RWPE1 (cell line): ENCODE measurements around the gene ACOX3.

Source experiments
- CTCF ChIA-PET: fragments of 350-600 bp; sonication (Branson Sonifier 250); formaldehyde crosslinking; extraction: SDS; loops from one replicate; lab custom pipeline; 2021; lab: Yijun Ruan, JAX
- POLR2A ChIA-PET: fragments of 400-600 bp; formaldehyde crosslinking; extraction: SDS; loops from one replicate; lab custom pipeline; 2020; ENCODE audit warnings: antibody characterized with exemption; ENCODE audit not compliant: low non-redundant PET; lab: Yijun Ruan, JAX
- DNase-seq: peaks from one replicate; pipeline ENCODE4 v3.0.0; 2012; ENCODE audit warnings: low spot score
- H3K27ac ChIP-seq: fragments of 450-650 bp; 2 replicates; pipeline ENCODE4 v1.5.1; 2017
- CTCF ChIP-seq: fragments of 450-650 bp; conservative IDR thresholded peaks from 2 replicates; pipeline ENCODE4 v1.5.1; 2017; ENCODE audit warnings: low read depth, mild to moderate bottlenecking

Gene ACOX3

GRCh38 chr4:8384397-8385060 lies 56.0 kb downstream of the ACOX3 start:
- TF ChIP-seq CTCF: no peak
- no peak overlapping the region for H3K27ac ChIP-seq
- CTCF ChIA-PET: no interaction called here
- POLR2A ChIA-PET: no interaction called here
- no peak for DNase-seq

DNA sequence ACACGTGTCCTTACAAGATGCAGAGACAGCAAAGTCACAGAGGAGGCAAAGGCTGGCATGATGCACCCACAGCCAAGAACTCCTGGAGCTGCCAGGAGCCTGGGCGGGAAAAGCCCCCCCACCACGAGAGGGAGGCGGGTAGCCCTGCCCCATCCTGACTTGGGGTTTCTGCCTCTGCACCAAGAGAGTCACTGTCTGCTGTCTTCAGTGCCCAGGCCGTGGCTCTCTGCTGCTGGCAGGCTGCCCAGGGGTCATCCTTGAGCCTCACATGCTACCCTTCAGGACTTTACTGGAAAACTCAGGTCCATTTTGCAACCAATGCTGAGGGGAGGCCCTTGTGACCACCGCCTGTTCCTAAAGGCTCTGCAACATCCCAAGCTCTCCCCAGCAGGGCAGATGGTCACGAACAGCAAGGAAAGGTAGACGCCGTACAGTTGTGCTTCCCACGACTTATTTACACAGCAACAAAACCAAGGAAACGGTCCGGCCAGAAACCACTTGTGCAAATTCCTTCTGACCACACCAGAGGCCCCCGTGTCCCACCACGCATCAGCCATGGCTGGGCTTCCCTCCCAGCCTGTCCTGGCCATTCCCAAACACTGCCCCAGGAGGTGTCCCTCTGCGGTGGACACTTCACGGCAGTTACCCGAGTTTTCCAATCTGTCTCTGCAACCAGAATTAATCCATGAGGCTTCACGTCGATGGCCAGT lies 56.9 kb downstream of the ACOX3 start:
- ChIA-PET CTCF (no interaction called here), POLR2A (no interaction called here)
- DNase-seq: no peak
- TF ChIP-seq CTCF: no peak
- H3K27ac ChIP-seq: no peak overlapping the region

DNA sequence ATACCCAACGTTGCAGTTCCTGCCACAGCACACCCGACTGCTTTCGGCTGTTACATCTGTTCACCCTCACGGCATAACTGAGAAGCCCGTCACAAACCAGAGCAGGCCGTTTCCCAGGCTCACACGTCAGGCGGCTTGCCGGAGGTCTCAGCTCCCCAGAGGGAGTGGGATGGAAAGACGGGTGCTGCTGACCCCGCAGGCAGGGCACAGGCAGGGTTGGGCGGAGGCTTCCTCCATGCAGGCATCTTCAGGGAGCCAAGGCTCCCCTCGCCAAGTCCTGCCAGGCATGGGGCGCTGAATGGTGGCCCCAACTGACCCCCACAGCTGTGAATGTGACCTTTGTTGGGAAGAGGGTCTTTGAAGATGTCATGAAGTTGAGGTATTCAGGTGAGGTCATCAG lies 57.5 kb downstream of the ACOX3 start:
- no peak overlapping the region for H3K27ac ChIP-seq
- ChIA-PET CTCF (no interaction called here), POLR2A (no interaction called here)
- TF ChIP-seq CTCF: no peak
- DNase-seq: no peak

GRCh38 chr4:8381814-8382581 lies 58.5 kb downstream of the ACOX3 start:
- DNase-seq: no peak
- CTCF ChIA-PET: no interaction called here
- H3K27ac ChIP-seq: no peak overlapping the region
- TF ChIP-seq CTCF: no peak
- POLR2A ChIA-PET: no interaction called here

DNA sequence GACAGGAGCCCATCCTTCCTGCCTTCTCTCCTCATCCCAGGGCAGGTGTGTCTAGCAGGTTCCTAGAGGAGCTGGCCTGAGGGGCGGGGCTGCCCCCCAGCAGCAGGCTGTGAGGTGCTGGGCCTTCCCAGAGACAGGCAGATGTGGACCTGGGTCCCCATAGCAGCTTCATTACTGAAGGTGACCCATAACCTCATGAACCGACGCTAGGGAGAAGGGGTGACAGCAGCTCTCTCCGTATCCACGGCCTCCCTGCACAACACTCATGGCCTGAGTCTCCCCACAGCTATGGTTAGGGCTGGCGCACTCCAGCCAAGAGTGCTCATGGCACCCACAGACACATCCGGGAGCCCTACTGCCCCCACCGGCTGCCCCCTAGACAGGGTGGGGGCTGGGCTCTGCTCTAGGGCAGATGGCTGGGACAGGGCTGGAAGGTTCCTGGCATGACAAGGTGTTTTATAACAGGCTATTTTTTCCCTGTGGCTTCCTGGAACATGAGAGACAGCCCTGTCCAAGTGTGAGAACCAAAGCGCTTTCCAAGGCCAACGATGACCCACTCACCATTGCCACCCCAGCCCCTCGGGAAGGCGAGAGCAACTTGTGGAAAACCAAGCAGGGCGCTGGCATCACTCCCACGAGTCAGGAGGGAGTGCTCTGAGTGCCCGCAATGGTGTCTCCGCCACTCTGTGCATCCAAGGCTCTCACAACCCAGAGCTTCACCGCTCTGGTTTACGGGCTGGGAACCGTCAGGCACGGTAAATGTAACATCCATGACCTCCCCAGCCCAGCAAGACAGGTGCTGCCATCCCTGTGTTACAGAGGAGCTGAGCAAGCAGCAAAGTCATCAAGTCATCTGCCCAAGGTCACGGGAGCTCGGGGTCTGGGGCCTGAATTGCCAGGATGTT lies 59.8 kb downstream of the ACOX3 start:
- DNase-seq: no peak
- ChIA-PET CTCF (no interaction called here), POLR2A (no interaction called here)
- no peak overlapping the region for H3K27ac ChIP-seq
- TF ChIP-seq CTCF: no peak

DNA sequence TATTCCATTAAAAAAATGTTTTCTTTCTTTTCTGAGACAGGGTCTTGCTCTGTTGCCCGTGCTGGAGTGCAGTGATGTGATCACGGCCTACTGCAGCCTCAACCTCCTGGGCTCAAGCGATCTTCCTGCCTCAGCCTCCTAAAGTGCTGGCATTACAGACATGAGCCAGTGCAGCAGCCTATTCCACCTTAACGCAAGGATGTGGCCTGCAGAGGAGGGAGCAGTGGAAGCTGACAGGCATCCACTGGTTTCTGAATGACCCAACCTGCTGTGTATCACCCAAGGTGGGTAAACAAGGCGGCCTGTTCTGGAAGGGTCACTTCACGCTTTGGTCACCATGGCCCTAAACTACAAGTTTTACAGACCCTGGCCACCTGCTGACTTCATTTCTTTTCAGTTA lies 60.8 kb downstream of the ACOX3 start:
- H3K27ac ChIP-seq: no peak overlapping the region
- DNase-seq: no peak
- CTCF ChIA-PET: no interaction called here
- POLR2A ChIA-PET: no interaction called here
- TF ChIP-seq CTCF: no peak
